H9 (cell line): ENCODE measurements around the gene ICAM4. TPM values are rescaled to one million over a fixed set of nuclear protein-coding genes. Genes with fewer than 3 reads are reported as not detected.

Experiments
- DNase-seq: peaks from one replicate; pipeline ENCODE4 v3.0.0-alpha.2; 2017
- H2AFZ ChIP-seq: one replicate; pipeline ENCODE4 v1.6.1; 2013; ENCODE audit warnings: mild to moderate bottlenecking, low read length, control low read depth, moderate library complexity
- H2AK5ac ChIP-seq: 2 replicates; pipeline ENCODE4 v1.6.1; 2013; ENCODE audit warnings: low read length, control low read depth, mixed read lengths; ENCODE audit not compliant: insufficient read length
- H2BK120ac ChIP-seq: one replicate; pipeline ENCODE4 v1.6.1; 2013; ENCODE audit warnings: low read depth, mild to moderate bottlenecking, low read length, control low read depth, inconsistent platforms; ENCODE audit not compliant: poor library complexity, severe bottlenecking
- H2BK12ac ChIP-seq: 2 replicates; pipeline ENCODE4 v1.6.1; 2013; ENCODE audit warnings: low read length, control low read depth, mixed read lengths, low read depth; ENCODE audit not compliant: insufficient read length
- H2BK15ac ChIP-seq: 2 replicates; pipeline ENCODE4 v1.6.1; 2013; ENCODE audit warnings: low read depth, low read length, control low read depth
- H2BK20ac ChIP-seq: one replicate; pipeline ENCODE4 v1.6.1; 2013; ENCODE audit warnings: low read depth, mild to moderate bottlenecking, low read length, control low read depth, inconsistent platforms; ENCODE audit not compliant: poor library complexity, severe bottlenecking
- H2BK5ac ChIP-seq: 2 replicates; pipeline ENCODE4 v1.6.1; 2013; ENCODE audit warnings: low read length, control low read depth, mixed read lengths; ENCODE audit not compliant: insufficient read length
- H3K14ac ChIP-seq: 2 replicates; pipeline ENCODE4 v1.6.1; 2013; ENCODE audit warnings: low read length, control low read depth; ENCODE audit not compliant: insufficient read depth
- H3K18ac ChIP-seq: 2 replicates; pipeline ENCODE4 v1.6.1; 2013; ENCODE audit warnings: low read depth, mild to moderate bottlenecking, mixed read lengths, low read length, control low read depth; ENCODE audit not compliant: insufficient read length
- H3K23ac ChIP-seq: 2 replicates; pipeline ENCODE4 v1.6.1; 2013; ENCODE audit warnings: low read length, control low read depth, mixed read lengths, low read depth; ENCODE audit not compliant: insufficient read length
- H3K23me2 ChIP-seq: 2 replicates; pipeline ENCODE4 v1.6.1; 2013; ENCODE audit warnings: low read depth, mild to moderate bottlenecking, mixed read lengths, low read length, control low read depth; ENCODE audit not compliant: insufficient read length, poor library complexity, severe bottlenecking
- H3K27ac ChIP-seq: 2 replicates; pipeline ENCODE4 v1.5.1; 2013; ENCODE audit warnings: low read length, control low read depth, mixed read lengths, low read depth; ENCODE audit not compliant: insufficient read length
- H3K27me3 ChIP-seq: 2 replicates; pipeline ENCODE4 v1.6.1; 2013; ENCODE audit warnings: low read length, control low read depth, inconsistent platforms; ENCODE audit not compliant: insufficient read depth
- H3K4ac ChIP-seq: 2 replicates; pipeline ENCODE4 v1.6.1; 2013; ENCODE audit warnings: low read depth, mild to moderate bottlenecking, control low read depth, inconsistent platforms, low read length, moderate library complexity
- H3K4me1 ChIP-seq: 2 replicates; pipeline ENCODE4 v1.6.1; 2013; ENCODE audit warnings: low read length, control low read depth, inconsistent platforms; ENCODE audit not compliant: insufficient read depth
- H3K4me2 ChIP-seq: 2 replicates; pipeline ENCODE4 v1.6.1; 2013; ENCODE audit warnings: low read length, control low read depth, mixed read lengths; ENCODE audit not compliant: insufficient read length, insufficient read depth
- H3K56ac ChIP-seq: 2 replicates; pipeline ENCODE4 v1.6.1; 2013; ENCODE audit warnings: low read depth, mild to moderate bottlenecking, mixed read lengths, low read length, control low read depth; ENCODE audit not compliant: insufficient read length
- H3K79me1 ChIP-seq: 2 replicates; pipeline ENCODE4 v1.6.1; 2013; ENCODE audit warnings: low read depth, mild to moderate bottlenecking, moderate library complexity, low read length, control low read depth, inconsistent platforms; ENCODE audit not compliant: insufficient read depth, poor library complexity, severe bottlenecking
- H3K79me2 ChIP-seq: 2 replicates; pipeline ENCODE4 v1.6.1; 2013; ENCODE audit warnings: low read length, control low read depth, inconsistent platforms; ENCODE audit not compliant: insufficient read depth
- H3K9ac ChIP-seq: 2 replicates; pipeline ENCODE4 v1.6.1; 2013; ENCODE audit warnings: low read length, control low read depth, mixed read lengths; ENCODE audit not compliant: insufficient read length; ENCODE audit errors: extremely low read depth
- H3K9me3 ChIP-seq: one replicate; pipeline ENCODE4 v1.6.1; 2013; ENCODE audit warnings: low read depth, low read length, inconsistent platforms; ENCODE audit not compliant: control insufficient read depth
- H3T11ph ChIP-seq: one replicate; pipeline ENCODE4 v1.6.1; 2013; ENCODE audit warnings: mild to moderate bottlenecking, low read length, control low read depth, inconsistent platforms
- H4K20me1 ChIP-seq: one replicate; pipeline ENCODE4 v1.6.1; 2013; ENCODE audit not compliant: control insufficient read depth, insufficient read length, insufficient read depth
- H4K5ac ChIP-seq: 2 replicates; pipeline ENCODE4 v1.6.1; 2013; ENCODE audit warnings: low read depth, mild to moderate bottlenecking, mixed read lengths, low read length, control low read depth; ENCODE audit not compliant: insufficient read length
- H4K8ac ChIP-seq: replicated peaks from 2 replicates; pipeline ENCODE4 v1.6.1; 2013; ENCODE audit warnings: low read length, control low read depth, mixed read lengths, low read depth; ENCODE audit not compliant: insufficient read length
- H4K91ac ChIP-seq: 2 replicates; pipeline ENCODE4 v1.6.1; 2013; ENCODE audit warnings: low read depth, mild to moderate bottlenecking, moderate library complexity, mixed read lengths, low read length, control low read depth; ENCODE audit not compliant: insufficient read length
- H3K27ac Mint-ChIP-seq, 3 experiments: 2 replicates in 2 of 3; 3 replicates in 1 of 3; pipeline ENCODE4 v1.8.0; 2020 to 2021; ENCODE audit warnings: mixed read lengths in 3 of 3, mild to moderate bottlenecking in 1 of 3, moderate library complexity in 1 of 3
- H3K27me3 Mint-ChIP-seq: 2 replicates; pipeline ENCODE4 v1.8.0; 2021; ENCODE audit warnings: low read depth, mild to moderate bottlenecking, moderate library complexity, mixed read lengths
- H3K36me3 Mint-ChIP-seq, 3 experiments: 2 replicates in 2 of 3; 3 replicates in 1 of 3; pipeline ENCODE4 v1.8.0; 2020 to 2021; ENCODE audit warnings: low read depth in 3 of 3, mixed read lengths in 3 of 3; ENCODE audit not compliant: insufficient read depth in 1 of 3
- H3K4me1 Mint-ChIP-seq, 2 experiments: 2 replicates each; pipeline ENCODE4 v1.8.0; 2020; ENCODE audit warnings: mixed read lengths in 2 of 2
- H3K4me3 Mint-ChIP-seq, 2 experiments: 2 replicates in 1 of 2; 3 replicates in 1 of 2; pipeline ENCODE4 v1.8.0; 2020 to 2021; ENCODE audit warnings: mild to moderate bottlenecking in 2 of 2, mixed read lengths in 2 of 2, moderate library complexity in 1 of 2
- H3K9me3 Mint-ChIP-seq, 2 experiments: 2 replicates in 1 of 2; 3 replicates in 1 of 2; pipeline ENCODE4 v1.8.0; 2020; ENCODE audit warnings: mild to moderate bottlenecking in 2 of 2, mixed read lengths in 2 of 2, moderate library complexity in 1 of 2
- CTCF ChIP-seq: fragments of 200-600 bp; sonication (generic); conservative IDR thresholded peaks from 3 replicates; pipeline ENCODE4 v1.8.0; 2021; ENCODE audit warnings: antibody characterized with exemption, mild to moderate bottlenecking
- WGBS: extraction: QIAGEN DNeasy Blood & Tissue Kit; methylation state at CpG from one replicate; pipeline ENCODE4 v1.1.7; 2013; ENCODE audit warnings: missing lambda C conversion rate, low lambda C conversion rate, mixed read lengths; ENCODE audit not compliant: insufficient read length; ENCODE audit errors: extremely low coverage; 5-methylcytosine and 5-hydroxymethylcytosine counted together
- total RNA-seq: library from RNA; stranded (reverse); gene quantifications from 2 replicates; pipeline ENCODE4 v1.2.1, GENCODE V29; 2021

Gene ICAM4
- total RNA-seq, 1 experiment from 2014 or later: 1.1 TPM

DNA sequence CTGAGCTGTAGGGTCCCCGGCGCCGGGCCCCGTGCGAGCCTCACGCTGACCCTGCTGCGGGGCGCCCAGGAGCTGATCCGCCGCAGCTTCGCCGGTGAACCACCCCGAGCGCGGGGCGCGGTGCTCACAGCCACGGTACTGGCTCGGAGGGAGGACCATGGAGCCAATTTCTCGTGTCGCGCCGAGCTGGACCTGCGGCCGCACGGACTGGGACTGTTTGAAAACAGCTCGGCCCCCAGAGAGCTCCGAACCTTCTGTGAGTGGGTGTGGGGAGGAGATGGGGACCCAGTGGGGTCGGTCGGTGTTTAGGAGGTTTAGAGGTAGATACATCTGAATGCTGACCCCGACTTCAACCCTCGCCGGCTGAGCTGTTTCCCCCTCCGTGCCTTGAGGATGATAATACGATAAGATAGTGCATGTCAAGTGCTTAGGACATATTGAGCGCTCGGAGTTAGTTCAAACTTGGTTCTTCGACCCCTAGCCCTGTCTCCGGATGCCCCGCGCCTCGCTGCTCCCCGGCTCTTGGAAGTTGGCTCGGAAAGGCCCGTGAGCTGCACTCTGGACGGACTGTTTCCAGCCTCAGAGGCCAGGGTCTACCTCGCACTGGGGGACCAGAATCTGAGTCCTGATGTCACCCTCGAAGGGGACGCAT, 4.9 kb downstream of the ICAM4 start:
- Histone ChIP-seq H3K23ac (no peak overlapping the region), H3K9ac (no peak overlapping the region), H4K20me1 (no peaks in the 10 kb centered on the region), H3K4me2 (peak overlapping the region; percentile 92), H4K91ac (no peak overlapping the region), H2BK120ac (no peak overlapping the region), H3K56ac (no peak overlapping the region), H3K14ac (no peak overlapping the region), H3K4ac (no peak overlapping the region), H2BK20ac (no peak overlapping the region), H3K27ac (no peak overlapping the region), H2BK15ac (no peak overlapping the region), H3T11ph (no peak overlapping the region), H3K79me2 (no peaks in the 10 kb centered on the region), H2AFZ (no peak overlapping the region), H4K8ac (no peak overlapping the region), H4K5ac (no peak overlapping the region), H3K9me3 (no peaks in the 10 kb centered on the region), H3K4me1 (no peaks in the 10 kb centered on the region; the same call in 1 of the 2 replicates), H3K27me3 (peaks cover 68% of the 10 kb centered on the region), H3K18ac (no peak overlapping the region), H3K23me2 (peaks cover 47% of the 10 kb centered on the region), H2BK5ac (no peak overlapping the region), H3K79me1 (no peaks in the 10 kb centered on the region), H2BK12ac (no peak overlapping the region), H2AK5ac (no peak overlapping the region)
- H3K27me3 Mint-ChIP-seq: peaks cover 99% of the 10 kb centered on the region
- no peaks in the 10 kb centered on the region; a peak in 3 of 7 replicates for H3K36me3 Mint-ChIP-seq
- H3K27ac Mint-ChIP-seq: no peak overlapping the region; a peak in 1 of 7 replicates
- H3K9me3 Mint-ChIP-seq: peaks cover 0 to 5% of the 10 kb centered on the region in 2 experiments; a peak in 3 of 5 replicates
- no peak for TF ChIP-seq CTCF
- WGBS: no CpG with 5 or more reads among the region's 49 CpGs
- peaks cover 17 to 48% of the 10 kb centered on the region in 2 experiments for H3K4me1 Mint-ChIP-seq
- peak overlapping the region; percentile 59 to 92 for H3K4me3 Mint-ChIP-seq
- no peak for DNase-seq
